ENCODE results near the gene SGSM2. TPM values are rescaled to one million over a fixed set of nuclear protein-coding genes. Genes with fewer than 3 reads are reported as not detected.

The SGSM2 gene
- total RNA-seq, 1 donor from 2014 or later, result 28.2 TPM

- no peak for DNase-seq (ENCODE audit: low read depth)
- TF ChIP-seq CTCF (conservative IDR thresholded peaks at IDR 0.05; ENCODE audit: low read depth, low read length), result no peak
These were observed 77.8 kb downstream of the SGSM2 start for GRCh38 chr17:2415081-2415480.

GRCh38 chr17:2416010-2416734 lies 78.9 kb downstream of the SGSM2 start:
- TF ChIP-seq CTCF (conservative IDR thresholded peaks at IDR 0.05; ENCODE audit: low read depth, low read length), result peak; percentile 93
- DNase-seq (ENCODE audit: low read depth), result no peak
- no peak overlapping the region for H3K4me3 ChIP-seq (ENCODE audit: low read depth, low read length)

More at GRCh38 chr17:2415081-2415480, 77.8 kb downstream of the SGSM2 start:
- no peak overlapping the region for H3K4me3 ChIP-seq (ENCODE audit: low read depth, low read length)

- TF ChIP-seq CTCF (conservative IDR thresholded peaks at IDR 0.05; ENCODE audit: low read depth, low read length), result no peak
- H3K4me3 ChIP-seq (ENCODE audit: low read depth, low read length), result no peak overlapping the region
- no peak for DNase-seq (ENCODE audit: low read depth)
These were observed 81.3 kb downstream of the SGSM2 start for GRCh38 chr17:2418572-2418971.

- TF ChIP-seq CTCF (conservative IDR thresholded peaks at IDR 0.05; ENCODE audit: low read depth, low read length), result no peak
- H3K4me3 ChIP-seq (ENCODE audit: low read depth, low read length), result no peak overlapping the region
- DNase-seq (ENCODE audit: low read depth), result no peak
These were observed 82.2 kb downstream of the SGSM2 start for GRCh38 chr17:2419486-2419885.

GRCh38 chr17:2420176-2420575 lies 82.9 kb downstream of the SGSM2 start:
- H3K4me3 ChIP-seq (ENCODE audit: low read depth, low read length), result no peak overlapping the region
- DNase-seq (ENCODE audit: low read depth), result no peak
- no peak for TF ChIP-seq CTCF (conservative IDR thresholded peaks at IDR 0.05; ENCODE audit: low read depth, low read length)

- peak; percentile 40 for TF ChIP-seq CTCF (conservative IDR thresholded peaks at IDR 0.05; ENCODE audit: low read depth, low read length)
- no peak overlapping the region for H3K4me3 ChIP-seq (ENCODE audit: low read depth, low read length)
- DNase-seq (ENCODE audit: low read depth), result no peak
These were observed 84.2 kb downstream of the SGSM2 start for GRCh38 chr17:2421315-2422147.
